Measurements from ENCODE around the gene RSRC1. TPM values are rescaled to one million over a fixed set of nuclear protein-coding genes. Genes with fewer than 3 reads are reported as not detected.
"Not testable (repeated sequence)": the region's sequence is repeated elsewhere in the genome, so short reads cannot be mapped to it uniquely, and the experiment has no call there.

Gene RSRC1
- total RNA-seq, 2 experiments from 2014 or later, result 37.4 to 38.8 TPM

DNA sequence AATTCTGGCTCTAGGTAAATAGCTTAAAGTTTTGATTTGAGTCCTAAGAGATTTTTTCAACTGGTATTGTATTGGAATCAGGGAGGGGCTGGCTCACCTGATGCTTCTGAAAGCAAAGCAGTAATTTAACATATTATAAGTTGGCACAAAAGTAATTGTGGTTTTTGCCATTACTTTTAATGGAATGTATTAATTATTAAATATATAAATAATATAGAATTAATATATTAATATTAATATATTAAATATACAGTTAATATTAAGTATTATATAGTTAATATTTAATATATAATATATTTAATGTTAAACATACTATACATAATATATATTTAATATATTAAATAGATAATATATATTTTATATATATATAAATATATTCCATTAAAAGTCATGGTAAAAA, 10.4 kb downstream of the RSRC1 start:
- ChIA-PET CTCF (interaction anchor here (1.7 kb wide), 1 partner anchor 10 kb away, joined by 4 read pairs; the partner anchor contains the start of gene RSRC1), POLR2A (interaction anchor here (2.7 kb wide), 1 partner anchor 10 kb away, joined by 10 read pairs; the partner anchor contains the start of gene RSRC1)
- H3K4me3 Mint-ChIP-seq, result no peak overlapping the region
- no peak overlapping the region for H3K27ac Mint-ChIP-seq
- peaks cover 3% of the 10 kb centered on the region for H3K4me1 Mint-ChIP-seq
- H3K27me3 Mint-ChIP-seq, result no peaks in the 10 kb centered on the region
- H3K36me3 Mint-ChIP-seq (ENCODE audit: low read depth), result peaks cover 34% of the 10 kb centered on the region
- no peak for DNase-seq
- peaks cover 3% of the 10 kb centered on the region for H3K9me3 Mint-ChIP-seq

DNA sequence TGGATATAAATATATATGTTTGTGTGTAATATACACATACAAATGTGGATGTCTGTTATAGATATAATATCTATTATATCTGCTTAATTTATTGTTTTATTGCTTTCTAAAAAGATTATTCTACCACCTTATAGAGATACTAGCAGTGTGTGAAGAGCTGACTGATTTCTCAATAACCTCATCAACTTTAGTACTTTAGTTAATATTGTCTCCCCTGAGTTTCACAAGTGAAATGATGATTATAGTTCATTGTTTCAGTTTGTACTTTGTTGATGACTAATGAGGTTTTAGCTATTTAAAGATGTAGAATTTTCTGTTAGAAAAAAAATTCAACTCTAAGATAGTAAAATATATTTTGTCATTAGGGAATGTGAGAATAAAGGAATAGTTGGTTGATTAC, 11.4 kb downstream of the RSRC1 start:
- Mint-ChIP-seq H3K27ac (no peak overlapping the region), H3K36me3 (ENCODE audit: low read depth) (peaks cover 43% of the 10 kb centered on the region), H3K4me3 (no peak overlapping the region), H3K27me3 (no peaks in the 10 kb centered on the region), H3K4me1 (peaks cover 3% of the 10 kb centered on the region), H3K9me3 (peaks cover 3% of the 10 kb centered on the region)
- CTCF ChIA-PET, result interaction anchor here (1.7 kb wide), 1 partner anchor 11 kb away, joined by 4 read pairs; the partner anchor contains the start of gene RSRC1
- POLR2A ChIA-PET, result interaction anchor here (1.2 kb wide), 1 partner anchor 11 kb away, joined by 4 read pairs; the partner anchor contains the start of gene RSRC1
- DNase-seq, result no peak

DNA sequence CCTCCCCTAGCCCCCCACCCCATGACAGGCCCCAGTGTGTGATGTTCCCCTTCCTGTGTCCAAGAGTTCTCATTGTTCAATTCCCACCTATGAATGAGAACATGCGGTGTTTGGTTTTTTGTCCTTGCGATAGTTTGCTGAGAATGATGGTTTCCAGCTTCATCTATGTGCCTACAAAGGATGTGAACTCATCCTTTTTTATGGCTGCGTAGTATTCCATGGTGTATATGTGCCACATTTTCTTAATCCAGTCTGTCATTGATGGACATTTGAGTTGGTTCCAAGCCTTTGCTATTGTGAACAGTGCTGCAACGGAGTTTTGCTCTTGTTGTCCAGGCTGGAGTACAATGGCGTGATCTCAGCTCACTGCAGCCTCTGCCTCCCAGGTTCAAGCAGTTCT, 12.8 kb downstream of the RSRC1 start:
- H3K27me3 Mint-ChIP-seq, H3K4me3 Mint-ChIP-seq, DNase-seq, H3K27ac Mint-ChIP-seq, H3K9me3 Mint-ChIP-seq, CTCF ChIA-PET, H3K4me1 Mint-ChIP-seq: not testable (repeated sequence)
- POLR2A ChIA-PET, result interaction anchor here (2.0 kb wide), 1 partner anchor 13 kb away, joined by 4 read pairs; the partner anchor contains the start of gene RSRC1
- peaks cover 56% of the 10 kb centered on the region for H3K36me3 Mint-ChIP-seq (ENCODE audit: low read depth)

DNA sequence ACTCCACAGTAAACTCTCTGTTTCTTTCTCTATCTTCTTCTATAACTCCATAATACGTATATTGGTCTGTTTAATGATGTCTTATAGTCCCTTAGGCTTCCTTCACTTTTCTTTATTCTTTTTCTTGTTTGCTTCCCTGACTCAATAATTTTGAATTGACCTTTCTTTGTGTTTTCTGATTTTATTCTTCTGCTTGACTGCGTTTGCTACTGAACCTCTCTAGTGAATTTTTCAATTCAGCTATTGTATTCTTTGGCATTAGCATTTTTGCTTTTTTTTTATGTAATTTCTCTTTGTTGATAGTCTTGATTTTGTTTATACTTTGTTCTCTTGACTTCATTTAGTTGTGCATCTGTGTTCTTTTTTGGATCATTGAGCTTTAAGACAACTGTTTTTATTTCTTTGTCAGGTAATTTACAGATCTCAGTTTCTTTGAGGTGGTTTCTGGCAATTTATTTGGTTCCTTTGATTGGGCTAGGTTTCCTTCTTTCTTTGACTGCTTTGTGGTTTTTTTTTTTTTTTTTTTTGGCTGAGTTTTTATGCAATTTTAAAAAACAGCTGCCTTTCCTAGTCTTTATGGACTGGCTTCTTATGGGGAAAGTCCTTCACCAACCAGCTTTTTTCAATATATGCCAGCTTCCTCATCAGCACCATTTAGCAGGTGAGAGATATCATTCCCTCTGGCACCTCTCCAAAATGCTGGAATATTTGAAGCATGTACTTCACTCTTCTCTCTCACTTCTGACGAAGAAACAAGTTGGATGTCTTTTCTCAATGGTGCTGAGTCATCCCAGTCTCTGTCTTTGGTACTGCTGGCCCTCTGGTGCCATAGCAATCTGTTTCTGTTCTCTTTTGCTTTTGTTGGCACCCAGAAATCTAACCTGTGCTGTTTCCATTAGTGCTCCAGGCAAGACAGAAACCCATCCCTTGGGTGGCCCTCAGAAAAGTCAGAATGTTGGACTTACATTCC, 17.6 kb downstream of the RSRC1 start:
- ChIA-PET POLR2A (interaction anchor here (0.9 kb wide), 1 partner anchor 17 kb away, joined by 3 read pairs; no protein-coding TSS in a partner anchor), CTCF (no interaction called here)
- Mint-ChIP-seq H3K36me3 (ENCODE audit: low read depth) (peaks cover 81% of the 10 kb centered on the region), H3K9me3 (peaks cover 6% of the 10 kb centered on the region), H3K4me3 (no peak overlapping the region), H3K27ac (no peak overlapping the region), H3K27me3 (no peaks in the 10 kb centered on the region), H3K4me1 (peaks cover 13% of the 10 kb centered on the region)
- no peak for DNase-seq

DNA sequence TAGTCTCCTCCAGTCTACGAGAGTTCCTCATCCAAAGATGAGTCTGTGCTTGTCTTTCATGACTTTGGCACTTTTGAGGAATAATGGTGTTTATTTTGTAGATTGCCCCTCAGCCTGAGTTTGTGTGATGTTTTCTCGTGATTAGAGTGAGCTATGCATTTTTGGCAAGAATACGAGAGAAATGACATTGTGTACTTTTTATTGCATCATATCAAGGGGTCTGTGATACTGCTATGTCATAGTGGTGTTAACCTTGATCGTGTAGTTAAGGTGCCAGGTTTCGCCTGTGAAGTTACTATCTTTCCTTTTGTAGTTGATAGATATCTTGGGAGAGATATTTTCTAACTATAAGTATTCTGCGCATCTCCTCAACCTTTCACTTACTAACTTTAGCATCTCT, 18.9 kb downstream of the RSRC1 start:
- H3K4me1 Mint-ChIP-seq, result peaks cover 13% of the 10 kb centered on the region
- no peak overlapping the region for H3K4me3 Mint-ChIP-seq
- H3K27ac Mint-ChIP-seq, result no peak overlapping the region
- DNase-seq, result no peak
- POLR2A ChIA-PET, result no interaction called here
- peaks cover 72% of the 10 kb centered on the region for H3K36me3 Mint-ChIP-seq (ENCODE audit: low read depth)
- peaks cover 2% of the 10 kb centered on the region for H3K9me3 Mint-ChIP-seq
- H3K27me3 Mint-ChIP-seq, result no peaks in the 10 kb centered on the region
- CTCF ChIA-PET, result no interaction called here

DNA sequence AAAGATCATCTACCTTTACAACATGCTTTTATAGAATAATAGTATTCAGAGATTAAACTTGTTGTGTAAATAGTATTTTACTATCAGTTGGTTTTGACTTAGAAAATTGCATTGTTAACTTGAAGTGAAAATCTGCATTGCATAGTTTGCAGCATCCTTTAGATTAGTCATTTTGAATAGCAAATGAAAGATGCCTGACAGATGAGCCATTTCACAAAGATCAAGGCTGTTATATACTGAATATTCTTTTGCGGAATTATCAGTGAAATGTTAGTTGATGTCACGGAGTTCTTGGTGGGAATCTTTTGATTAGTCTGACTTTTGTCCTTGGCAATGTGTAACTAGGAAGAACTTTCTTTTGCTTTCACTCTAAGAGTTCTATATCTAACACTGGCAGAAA, 24.5 kb downstream of the RSRC1 start:
- ChIA-PET POLR2A (no interaction called here), CTCF (no interaction called here)
- no peak for DNase-seq
- no peaks in the 10 kb centered on the region for H3K4me1 Mint-ChIP-seq
- H3K36me3 Mint-ChIP-seq (ENCODE audit: low read depth), result peaks cover 40% of the 10 kb centered on the region
- H3K4me3 Mint-ChIP-seq, result no peak overlapping the region
- H3K27me3 Mint-ChIP-seq, result no peaks in the 10 kb centered on the region
- no peak overlapping the region for H3K27ac Mint-ChIP-seq
- no peaks in the 10 kb centered on the region for H3K9me3 Mint-ChIP-seq

DNA sequence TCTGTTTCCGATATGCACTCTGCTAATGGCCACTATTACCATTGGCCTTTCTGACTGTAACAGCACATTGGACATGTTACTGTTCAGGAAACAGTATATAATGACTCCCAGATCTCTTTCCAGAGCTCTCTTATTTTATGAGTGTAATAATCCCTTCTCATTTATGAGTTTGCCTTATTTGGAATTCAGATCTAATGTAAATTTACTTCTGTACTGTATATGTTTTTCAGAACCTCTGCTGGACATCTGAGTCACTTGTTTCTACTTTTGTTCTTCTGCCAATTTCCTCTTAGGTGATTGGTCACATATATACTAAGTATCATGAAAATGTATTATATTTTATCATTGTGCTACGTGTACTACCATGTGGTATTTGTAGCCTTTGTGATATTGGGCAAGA, 30.5 kb downstream of the RSRC1 start:
- no peak for DNase-seq
- Mint-ChIP-seq H3K36me3 (ENCODE audit: low read depth) (peaks cover 27% of the 10 kb centered on the region), H3K27ac (no peak overlapping the region), H3K9me3 (peaks cover 4% of the 10 kb centered on the region), H3K27me3 (no peaks in the 10 kb centered on the region), H3K4me1 (no peaks in the 10 kb centered on the region), H3K4me3 (no peak overlapping the region)
- ChIA-PET CTCF (no interaction called here), POLR2A (no interaction called here)

DNA sequence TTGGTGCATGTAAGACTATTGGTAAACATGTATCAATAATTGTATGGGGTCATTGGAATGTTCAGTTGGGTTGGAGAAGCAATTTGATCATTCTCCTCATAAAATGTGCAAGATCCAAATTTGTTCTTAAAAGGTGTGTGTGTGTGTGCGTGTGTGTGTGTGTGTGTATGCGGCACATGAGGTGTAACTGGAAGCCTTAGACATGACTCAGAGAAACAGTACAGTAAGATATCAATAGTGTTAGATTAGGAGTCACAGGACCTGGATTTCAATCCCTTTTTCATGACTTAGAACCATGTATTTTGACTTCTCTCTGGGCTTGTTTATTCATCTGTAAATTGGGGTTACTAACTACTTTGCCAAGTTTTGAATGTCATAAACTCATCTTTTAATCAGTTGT, 38.3 kb downstream of the RSRC1 start:
- Mint-ChIP-seq H3K4me1 (peaks cover 7% of the 10 kb centered on the region), H3K36me3 (ENCODE audit: low read depth) (peaks cover 27% of the 10 kb centered on the region), H3K27ac (no peak overlapping the region), H3K4me3 (no peak overlapping the region), H3K27me3 (no peaks in the 10 kb centered on the region), H3K9me3 (peaks cover 4% of the 10 kb centered on the region)
- DNase-seq, result no peak
- ChIA-PET POLR2A (no interaction called here), CTCF (no interaction called here)

DNA sequence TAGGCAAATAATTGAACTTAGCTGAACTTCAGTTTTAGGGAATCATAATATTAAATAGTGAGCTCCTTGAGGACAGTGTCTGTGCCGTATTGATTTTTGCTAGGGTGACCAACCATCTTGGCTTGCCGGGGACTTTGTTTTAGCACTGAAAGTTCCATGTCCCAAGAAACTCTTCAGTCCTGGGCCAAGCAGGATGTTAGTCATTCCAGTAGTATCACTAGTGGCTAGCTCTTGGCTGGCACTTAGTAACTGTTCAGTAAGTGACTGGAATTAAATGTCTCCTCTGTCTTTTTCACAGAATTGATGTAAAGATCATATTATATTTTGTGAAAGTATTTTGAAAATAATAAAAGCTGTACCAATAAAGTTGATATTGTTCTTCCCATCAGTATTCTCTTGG, 42.3 kb downstream of the RSRC1 start:
- Mint-ChIP-seq H3K27ac (no peak overlapping the region), H3K36me3 (ENCODE audit: low read depth) (peaks cover 21% of the 10 kb centered on the region), H3K27me3 (no peaks in the 10 kb centered on the region), H3K4me1 (peaks cover 7% of the 10 kb centered on the region), H3K9me3 (no peaks in the 10 kb centered on the region), H3K4me3 (no peak overlapping the region)
- ChIA-PET CTCF (no interaction called here), POLR2A (no interaction called here)
- no peak for DNase-seq

DNA sequence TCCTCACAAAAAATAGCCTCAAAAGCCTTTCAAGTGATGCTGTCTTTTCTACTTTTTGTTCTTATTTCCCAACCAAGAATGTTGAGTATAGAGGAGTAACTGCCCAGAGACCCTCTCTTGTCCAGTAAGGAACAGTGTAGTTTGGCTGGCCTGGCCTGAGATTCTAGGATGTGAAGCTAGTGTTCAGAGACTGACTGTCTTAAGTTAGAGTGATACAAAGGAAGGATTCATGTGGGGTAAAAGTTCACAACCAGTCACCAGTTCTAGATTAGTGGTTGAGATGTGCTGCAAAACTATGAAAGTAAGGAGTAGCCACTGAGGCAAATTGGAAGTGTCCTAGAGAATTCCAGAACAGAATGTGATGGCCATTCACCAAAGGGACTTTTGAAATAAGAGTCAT, 49.1 kb downstream of the RSRC1 start:
- Mint-ChIP-seq H3K4me1 (no peaks in the 10 kb centered on the region), H3K9me3 (no peaks in the 10 kb centered on the region), H3K27ac (no peak overlapping the region), H3K36me3 (ENCODE audit: low read depth) (peaks cover 4% of the 10 kb centered on the region), H3K4me3 (no peak overlapping the region), H3K27me3 (no peaks in the 10 kb centered on the region)
- ChIA-PET CTCF (no interaction called here), POLR2A (no interaction called here)
- DNase-seq, result no peak

DNA sequence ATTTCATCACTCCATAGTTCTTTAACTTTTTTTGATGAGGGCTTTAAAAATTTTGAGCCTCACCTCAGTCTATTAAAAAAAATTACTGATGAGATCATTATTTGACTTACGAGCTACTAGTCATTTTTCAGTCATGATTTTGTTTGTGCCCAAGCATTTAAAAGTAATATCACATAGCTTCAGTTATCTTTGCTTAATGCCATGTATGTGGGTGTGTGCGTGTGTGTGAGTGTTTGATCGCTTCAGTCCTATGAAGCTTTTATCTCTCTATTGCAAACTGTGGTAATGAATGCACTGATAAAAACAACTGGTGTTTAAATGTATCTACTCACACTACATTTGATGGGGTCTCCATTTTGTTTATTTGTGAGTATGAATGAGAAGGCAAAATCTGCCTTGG, 49.8 kb downstream of the RSRC1 start:
- Mint-ChIP-seq H3K4me1 (no peaks in the 10 kb centered on the region), H3K27me3 (no peaks in the 10 kb centered on the region), H3K36me3 (ENCODE audit: low read depth) (peaks cover 4% of the 10 kb centered on the region), H3K4me3 (no peak overlapping the region), H3K9me3 (no peaks in the 10 kb centered on the region), H3K27ac (no peak overlapping the region)
- POLR2A ChIA-PET, result no interaction called here
- CTCF ChIA-PET, result no interaction called here
- DNase-seq, result no peak

DNA sequence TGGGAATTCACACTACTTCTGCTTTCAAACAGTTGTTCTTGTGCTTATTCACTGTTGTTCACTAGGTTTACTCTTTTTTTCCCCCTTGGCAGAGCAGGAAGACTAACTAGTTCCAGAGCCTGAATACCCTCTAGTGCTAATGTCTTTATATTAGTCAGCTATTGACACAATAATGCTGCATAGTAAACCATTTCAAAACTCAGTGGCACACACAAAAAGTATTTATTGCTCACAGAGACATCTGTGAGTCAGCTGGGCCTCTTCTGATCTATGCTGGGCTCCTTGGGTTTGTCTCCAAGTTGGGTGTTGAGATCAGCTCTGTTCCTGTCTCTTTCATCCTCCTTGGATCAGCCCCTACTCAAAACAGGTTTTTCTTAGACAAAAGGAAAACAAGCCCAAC, 51.1 kb downstream of the RSRC1 start:
- no peaks in the 10 kb centered on the region for H3K4me1 Mint-ChIP-seq
- no peaks in the 10 kb centered on the region for H3K9me3 Mint-ChIP-seq
- ChIA-PET POLR2A (no interaction called here), CTCF (no interaction called here)
- no peak for DNase-seq
- no peak overlapping the region for H3K4me3 Mint-ChIP-seq
- H3K27ac Mint-ChIP-seq, result no peak overlapping the region
- H3K36me3 Mint-ChIP-seq (ENCODE audit: low read depth), result no peaks in the 10 kb centered on the region
- H3K27me3 Mint-ChIP-seq, result no peaks in the 10 kb centered on the region

DNA sequence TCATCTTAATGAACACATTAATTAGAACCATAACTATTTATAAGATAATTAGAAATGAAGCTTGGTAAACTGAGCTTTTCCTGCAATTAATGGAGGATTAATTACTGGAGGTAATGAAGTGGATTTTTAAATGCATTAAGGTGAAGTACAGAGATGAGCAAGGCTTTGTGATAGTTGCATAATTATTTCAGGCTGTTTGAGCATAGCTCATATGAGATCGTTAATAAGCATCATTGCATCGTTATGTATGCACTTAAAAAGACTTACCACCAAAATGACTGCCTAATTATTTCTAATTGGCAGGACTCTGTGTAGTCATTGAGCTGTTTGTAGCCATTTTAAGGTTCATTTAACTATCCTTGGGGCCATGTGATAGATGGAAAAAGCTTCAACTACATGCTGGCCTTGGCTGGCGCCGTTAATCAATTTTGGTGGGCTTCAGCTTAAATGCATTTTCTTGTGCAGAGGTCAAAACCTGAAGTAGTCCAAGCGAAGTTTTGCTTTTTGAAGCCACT, 55.3 kb downstream of the RSRC1 start:
- H3K9me3 Mint-ChIP-seq, result no peaks in the 10 kb centered on the region
- H3K27ac Mint-ChIP-seq, result no peak overlapping the region
- H3K4me3 Mint-ChIP-seq, result no peak overlapping the region
- no peaks in the 10 kb centered on the region for H3K27me3 Mint-ChIP-seq
- no peak for DNase-seq
- POLR2A ChIA-PET, result no interaction called here
- no peaks in the 10 kb centered on the region for H3K36me3 Mint-ChIP-seq (ENCODE audit: low read depth)
- CTCF ChIA-PET, result no interaction called here
- peaks cover 8% of the 10 kb centered on the region for H3K4me1 Mint-ChIP-seq

DNA sequence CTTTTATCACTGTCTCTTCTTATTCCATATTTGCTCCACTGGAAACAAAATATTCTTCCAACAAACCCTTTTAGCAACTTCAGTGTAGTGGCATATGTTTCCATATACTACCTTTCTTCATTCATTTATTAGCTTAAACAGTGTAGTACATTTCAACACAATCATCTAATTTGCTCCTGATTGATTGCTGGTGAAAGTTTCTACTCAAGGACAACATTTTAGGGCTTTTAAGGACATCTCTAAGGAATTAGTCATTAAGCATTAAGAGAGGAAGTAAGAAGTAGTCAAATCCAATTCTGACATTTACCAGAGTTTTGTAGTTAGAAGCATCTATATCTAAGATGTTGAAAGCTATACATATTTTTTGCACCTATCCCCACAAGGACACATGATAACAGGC, 55.8 kb downstream of the RSRC1 start:
- DNase-seq, result no peak
- H3K36me3 Mint-ChIP-seq (ENCODE audit: low read depth), result no peaks in the 10 kb centered on the region
- H3K9me3 Mint-ChIP-seq, result no peaks in the 10 kb centered on the region
- H3K4me3 Mint-ChIP-seq, result no peak overlapping the region
- H3K27ac Mint-ChIP-seq, result no peak overlapping the region
- ChIA-PET POLR2A (no interaction called here), CTCF (no interaction called here)
- no peaks in the 10 kb centered on the region for H3K27me3 Mint-ChIP-seq
- peaks cover 8% of the 10 kb centered on the region for H3K4me1 Mint-ChIP-seq

All from activated CD4-positive, alpha-beta memory T cell treated with anti-CD3 and anti-CD28 coated beads, Interleukin-2, amount 10 ng/mL, durations not matched to agents 7 days and 5 days (primary cell).